Measurements from ENCODE around the gene DGKH. TPM values are rescaled to one million over a fixed set of nuclear protein-coding genes. Genes with fewer than 3 reads are reported as not detected.

Gene DGKH
- total RNA-seq, 4 donors from 2014 or later, result 5.7 to 24.0 (median 15.0) TPM

DNA sequence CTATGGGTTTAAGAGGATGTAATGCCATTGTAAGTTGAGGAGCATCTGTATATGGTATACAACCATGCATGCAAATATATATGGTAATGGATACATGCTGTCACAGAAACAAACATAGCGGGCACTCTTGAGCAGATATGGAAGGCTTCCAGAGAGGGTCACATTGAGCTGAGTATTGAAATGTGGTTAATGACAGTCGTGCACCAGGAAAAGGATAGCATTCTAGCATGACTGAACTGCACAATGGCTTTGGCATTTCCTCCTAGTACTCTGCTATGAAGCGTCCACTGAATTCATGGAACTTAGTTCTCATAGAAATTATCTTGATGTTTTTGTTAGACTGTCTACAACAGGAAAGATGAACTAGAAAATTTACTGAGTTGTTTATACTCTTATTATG, 25.2 kb downstream of the DGKH start:
- intact Hi-C loops (cut with DNase I), result no loop called here
- peaks cover 0 to 18% (median 0%) of the 10 kb centered on the region in 3 donors for H3K36me3 ChIP-seq
- H3K4me3 ChIP-seq, result no peak overlapping the region
- no peaks in the 10 kb centered on the region for H3K9me3 ChIP-seq
- H3K4me1 ChIP-seq, result no peaks in the 10 kb centered on the region
- no peaks in the 10 kb centered on the region for H3K27me3 ChIP-seq
- WGBS, 2 donors, result 78 to 83% methylated on average over 3 of the region's 3 CpGs
- TF ChIP-seq, protein P1, sequence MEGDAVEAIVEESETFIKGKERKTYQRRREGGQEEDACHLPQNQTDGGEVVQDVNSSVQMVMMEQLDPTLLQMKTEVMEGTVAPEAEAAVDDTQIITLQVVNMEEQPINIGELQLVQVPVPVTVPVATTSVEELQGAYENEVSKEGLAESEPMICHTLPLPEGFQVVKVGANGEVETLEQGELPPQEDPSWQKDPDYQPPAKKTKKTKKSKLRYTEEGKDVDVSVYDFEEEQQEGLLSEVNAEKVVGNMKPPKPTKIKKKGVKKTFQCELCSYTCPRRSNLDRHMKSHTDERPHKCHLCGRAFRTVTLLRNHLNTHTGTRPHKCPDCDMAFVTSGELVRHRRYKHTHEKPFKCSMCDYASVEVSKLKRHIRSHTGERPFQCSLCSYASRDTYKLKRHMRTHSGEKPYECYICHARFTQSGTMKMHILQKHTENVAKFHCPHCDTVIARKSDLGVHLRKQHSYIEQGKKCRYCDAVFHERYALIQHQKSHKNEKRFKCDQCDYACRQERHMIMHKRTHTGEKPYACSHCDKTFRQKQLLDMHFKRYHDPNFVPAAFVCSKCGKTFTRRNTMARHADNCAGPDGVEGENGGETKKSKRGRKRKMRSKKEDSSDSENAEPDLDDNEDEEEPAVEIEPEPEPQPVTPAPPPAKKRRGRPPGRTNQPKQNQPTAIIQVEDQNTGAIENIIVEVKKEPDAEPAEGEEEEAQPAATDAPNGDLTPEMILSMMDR (IDR thresholded peaks at IDR 0.05), result no peak
- TF ChIP-seq POLR2A (IDR thresholded peaks at IDR 0.05), result no peak
- no peak overlapping the region for H3K27ac ChIP-seq
- DNase-seq, result no peak

DNA sequence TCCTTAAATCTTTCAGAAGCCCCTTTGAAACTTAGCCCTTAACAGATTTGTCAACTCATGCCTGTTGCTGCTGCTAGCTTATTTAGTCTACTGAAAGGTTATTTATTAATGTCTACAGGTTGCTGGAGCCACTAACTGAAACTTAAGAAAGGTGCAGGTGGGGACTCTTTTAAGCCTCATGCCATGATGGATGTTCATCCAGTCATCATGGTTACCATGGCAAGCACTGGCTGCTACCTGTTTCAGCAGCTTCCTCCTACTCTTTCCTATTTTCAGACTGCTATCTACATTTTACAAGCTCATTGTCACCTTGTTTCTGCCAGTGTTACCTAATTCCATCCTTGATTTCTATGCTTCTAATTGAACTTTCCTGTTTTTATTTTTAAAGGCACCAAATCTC, 27.1 kb downstream of the DGKH start:
- Histone ChIP-seq H3K9me3 (no peaks in the 10 kb centered on the region), H3K36me3 (peaks cover 0 to 12% (median 0%) of the 10 kb centered on the region in 3 donors), H3K27me3 (no peaks in the 10 kb centered on the region), H3K4me1 (no peaks in the 10 kb centered on the region), H3K4me3 (no peak overlapping the region), H3K27ac (no peak overlapping the region)
- intact Hi-C loops (cut with DNase I), result no loop called here
- TF ChIP-seq, protein P1 (IDR thresholded peaks at IDR 0.05), result no peak
- TF ChIP-seq POLR2A (IDR thresholded peaks at IDR 0.05), result no peak
- no peak for DNase-seq

DNA sequence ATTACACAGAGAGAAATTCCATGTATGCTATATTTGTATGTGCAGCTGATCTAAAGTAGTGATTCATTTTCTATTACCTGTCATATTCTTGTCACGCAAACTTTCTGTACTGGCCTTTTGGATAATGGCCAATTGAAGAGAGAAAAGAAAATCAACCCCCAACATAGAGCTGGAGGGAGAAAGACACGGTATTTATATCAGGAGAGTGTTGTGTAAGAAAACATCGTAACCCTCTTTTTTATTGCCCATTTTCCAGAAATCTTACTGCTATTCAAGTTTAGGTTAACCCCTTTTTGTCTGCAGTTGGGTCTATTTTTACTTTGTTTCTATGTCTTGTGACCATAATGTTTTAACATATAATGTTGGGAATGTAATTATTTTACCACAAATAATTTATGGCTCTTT, 27.9 kb downstream of the DGKH start:
- TF ChIP-seq, protein P1 (IDR thresholded peaks at IDR 0.05), result no peak
- TF ChIP-seq POLR2A (IDR thresholded peaks at IDR 0.05), result no peak
- intact Hi-C loops (cut with DNase I), result no loop called here
- 53 to 66% methylated on average over 3 of the region's 3 CpGs for WGBS, 2 donors
- peaks cover 0 to 10% (median 0%) of the 10 kb centered on the region in 3 donors for H3K36me3 ChIP-seq
- H3K9me3 ChIP-seq, result no peaks in the 10 kb centered on the region
- H3K27ac ChIP-seq, result no peak overlapping the region
- no peak overlapping the region for H3K4me3 ChIP-seq
- no peaks in the 10 kb centered on the region for H3K27me3 ChIP-seq
- H3K4me1 ChIP-seq, result no peaks in the 10 kb centered on the region
- no peak for DNase-seq

DNA sequence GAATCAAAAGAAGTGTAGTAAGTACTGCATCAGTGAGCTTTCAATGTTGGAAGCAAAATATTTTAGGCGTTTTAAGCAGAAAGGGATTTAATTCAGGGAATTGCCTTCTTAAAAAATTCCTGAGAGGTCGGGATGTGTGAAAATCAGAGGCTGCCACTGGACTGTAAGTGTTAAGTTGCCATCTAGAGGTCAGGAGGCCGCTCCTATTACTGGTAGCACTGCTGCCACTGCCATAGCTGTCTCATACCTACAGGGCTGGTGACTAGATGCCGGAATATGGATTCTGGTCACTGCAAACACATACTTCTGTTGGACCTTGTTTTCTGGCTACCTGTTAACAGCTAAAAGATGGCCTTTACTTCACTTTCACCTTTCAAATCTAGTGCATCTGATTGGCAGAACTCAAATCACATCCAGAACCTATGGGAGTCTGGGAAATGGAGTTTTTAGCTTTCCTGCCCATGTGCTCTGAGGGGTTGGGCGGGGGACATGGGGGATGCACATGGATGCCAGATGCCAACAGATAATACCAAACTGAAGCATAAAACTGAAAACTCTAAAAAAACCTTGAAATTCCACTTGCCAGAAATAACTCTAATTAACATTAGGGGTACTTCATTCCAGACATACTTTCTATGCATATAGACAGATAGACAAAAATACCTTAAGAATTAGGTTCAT, 29.8 kb downstream of the DGKH start:
- Histone ChIP-seq H3K4me1 (no peaks in the 10 kb centered on the region), H3K4me3 (no peak overlapping the region), H3K9me3 (no peaks in the 10 kb centered on the region), H3K27ac (no peak overlapping the region), H3K27me3 (no peaks in the 10 kb centered on the region), H3K36me3 (peaks cover 0 to 12% (median 0%) of the 10 kb centered on the region in 3 donors)
- DNase-seq, result no peak
- TF ChIP-seq, protein P1 (IDR thresholded peaks at IDR 0.05), result no peak
- TF ChIP-seq POLR2A (IDR thresholded peaks at IDR 0.05), result no peak
- intact Hi-C loops (cut with DNase I), result no loop called here
- WGBS, 2 donors, result 83 to 89% methylated on average over 5 of the region's 5 CpGs

DNA sequence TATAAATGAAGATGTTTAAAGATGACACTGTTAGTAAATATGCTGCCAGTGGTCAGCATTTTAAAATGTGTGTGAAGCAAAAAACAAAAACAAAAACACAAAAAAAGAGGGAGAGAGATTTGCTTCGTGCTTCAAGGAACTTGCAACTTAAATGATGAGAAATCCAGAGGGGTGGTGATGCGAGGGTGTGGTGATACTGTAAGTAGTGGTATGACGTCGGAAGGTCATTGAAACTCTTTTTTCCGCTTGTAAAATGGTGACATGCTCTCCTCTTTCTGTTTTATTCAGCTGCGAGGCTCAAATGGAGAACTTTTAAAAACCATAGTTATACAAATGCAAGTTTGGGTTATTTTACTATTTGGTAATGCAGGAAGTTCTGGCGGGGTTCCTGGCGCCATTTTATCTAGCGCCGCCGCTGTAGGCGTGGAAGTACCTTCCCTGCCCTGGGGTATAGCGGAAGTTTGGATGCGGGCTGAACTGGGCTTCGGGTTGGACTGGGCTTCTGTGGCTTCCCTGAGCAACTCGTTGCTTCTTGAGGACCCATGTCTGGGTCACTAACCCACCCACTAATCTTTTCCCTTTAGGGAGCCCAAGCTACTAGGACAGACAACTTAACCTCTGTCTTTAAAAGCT, 34.8 kb downstream of the DGKH start:
- Histone ChIP-seq H3K27ac (no peak overlapping the region), H3K4me1 (no peaks in the 10 kb centered on the region), H3K4me3 (no peak overlapping the region), H3K36me3 (peaks cover 0 to 12% (median 0%) of the 10 kb centered on the region in 3 donors), H3K27me3 (no peaks in the 10 kb centered on the region), H3K9me3 (peaks cover 0 to 3% (median 0%) of the 10 kb centered on the region in 3 donors)
- no peak for DNase-seq
- 81 to 95% methylated on average over 15 to 16 of the region's 16 CpGs for WGBS, 2 donors
- TF ChIP-seq, protein P1 (IDR thresholded peaks at IDR 0.05), result no peak
- no peak for TF ChIP-seq POLR2A (IDR thresholded peaks at IDR 0.05)
- intact Hi-C loops (cut with DNase I), result no loop called here
